ENCODE results near the gene DCANP1. TPM values are rescaled to one million over a fixed set of nuclear protein-coding genes. Genes with fewer than 3 reads are reported as not detected.

The DCANP1 gene
- total and polyA plus RNA-seq, 2 donors (not counting 1 experiment from before 2014, with no cell fraction given): not detected

DNA sequence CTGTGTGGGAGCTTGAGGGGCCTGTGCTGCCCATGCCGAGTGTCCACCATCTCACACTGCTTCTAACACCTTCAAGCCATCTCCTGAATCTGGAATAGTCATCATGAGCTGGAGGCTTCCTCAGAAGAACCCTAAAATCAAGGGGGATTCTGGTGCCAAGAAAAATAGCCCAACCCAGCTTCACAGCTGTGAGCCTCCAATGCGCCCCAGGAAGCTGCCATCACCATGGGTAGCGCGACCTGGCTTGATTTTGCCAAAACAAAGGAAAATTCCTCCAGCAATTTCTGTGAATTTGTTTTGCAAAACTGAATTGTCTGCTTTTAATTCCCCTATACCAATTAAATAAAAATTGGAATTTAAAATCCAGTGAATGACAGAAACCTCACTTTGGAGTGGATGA lies 11.2 kb upstream of the DCANP1 start:
- ATAC-seq (ENCODE audit: low read depth): no peak

More for the DNA sequence above, 11.2 kb upstream of the DCANP1 start:
- Histone ChIP-seq H4K20me1 (ENCODE audit: control insufficient read depth, insufficient read depth, low read length, poor library complexity, severe bottlenecking) (no peaks in the 10 kb centered on the region), H3K9ac (ENCODE audit: low read length) (no peak overlapping the region), H3K79me2 (ENCODE audit: control insufficient read depth, insufficient read depth, low read length) (no peaks in the 10 kb centered on the region), H3K9me3 (ENCODE audit: control extremely low read depth in 1 of 3, control insufficient read depth in 2 of 3, insufficient read depth in 1 of 3, low read length in 2 of 3) (peaks cover 0 to 4% (median 0%) of the 10 kb centered on the region in 3 donors), H3K4me3 (ENCODE audit: control extremely low read depth in 1 of 5, extremely low read depth in 1 of 5, insufficient read depth in 1 of 5, low read depth in 2 of 5, low read length in 4 of 5) (no peak overlapping the region), H3K27me3 (replicated peaks in 1 of 4; ENCODE audit: control extremely low read depth in 1 of 4, control insufficient read depth in 3 of 4, insufficient read depth in 4 of 4, low read length in 3 of 4) (peaks cover 0 to 6% (median 2%) of the 10 kb centered on the region in 4 experiments), H3K4me2 (replicated peaks; ENCODE audit: low read depth, low read length, poor library complexity, severe bottlenecking) (no peak overlapping the region), H3K27ac (ENCODE audit: low read length in 2 of 2) (no peak overlapping the region), H3K4me1 (ENCODE audit: control insufficient read depth in 2 of 2, insufficient read depth in 2 of 2, low read length in 2 of 2) (no peaks in the 10 kb centered on the region), H3K36me3 (replicated peaks in 1 of 2; ENCODE audit: control extremely low read depth in 1 of 2, control insufficient read depth in 1 of 2, extremely low read depth in 1 of 2, insufficient read depth in 2 of 2, low read length in 1 of 2) (no peaks in the 10 kb centered on the region), H2AFZ (ENCODE audit: insufficient read depth, low read depth, low read length, poor library complexity, severe bottlenecking) (no peak overlapping the region)
- Mint-ChIP-seq H3K4me1 (peaks cover 3% of the 10 kb centered on the region), H3K9me3 (ENCODE audit: insufficient read depth) (no peaks in the 10 kb centered on the region), H3K27me3 (peaks cover 34% of the 10 kb centered on the region), H3K27ac (no peak overlapping the region), H3K4me3 (no peak overlapping the region)
- 100% methylated on average over 1 of the region's 4 CpGs for WGBS (ENCODE audit: insufficient coverage)
- POLR2A ChIA-PET: no interaction called here
- intact Hi-C loops (cut with micrococcal nuclease): no loop called here
- no peak for DNase-seq
- CTCF ChIA-PET: interaction anchor here (0.7 to 2.9 kb wide), 8 partner anchors 11 to 108 kb away, joined by 3 to 11 read pairs (median 6); partner anchors contain the start of gene DCANP1
- TF ChIP-seq CTCF (IDR thresholded peaks at IDR 0.05) (no peak), EZH2 (IDR thresholded peaks at IDR 0.05; ENCODE audit: borderline replicate concordance, insufficient read depth, low read depth, low read length, poor library complexity, severe bottlenecking) (no peak)

Measured in B cell (primary cell).